Osteoblast (primary cell): ENCODE data around the gene TDRD15. TPM values are rescaled to one million over a fixed set of nuclear protein-coding genes. Genes with fewer than 3 reads are reported as not detected.

Experiments used
- DNase-seq: peaks from one replicate; pipeline ENCODE4 v3.0.0; 2011; ENCODE audit warnings: low spot score, mixed read lengths; ENCODE audit not compliant: insufficient read length; ENCODE audit errors: missing footprints
- H2AFZ ChIP-seq: 2 replicates; pipeline ENCODE4 v1.6.0; 2011; ENCODE audit warnings: mild to moderate bottlenecking, low read length
- H3K27ac ChIP-seq: 2 replicates; pipeline ENCODE4 v1.5.1; 2011; ENCODE audit warnings: mild to moderate bottlenecking, low read depth, low read length, moderate library complexity
- H3K27me3 ChIP-seq: 2 replicates; pipeline ENCODE4 v1.6.0; 2012; ENCODE audit warnings: mild to moderate bottlenecking, control low read depth, inconsistent platforms, low read length, moderate library complexity; ENCODE audit not compliant: insufficient read depth
- H3K36me3 ChIP-seq: 2 replicates; pipeline ENCODE4 v1.5.1; 2011; ENCODE audit warnings: mild to moderate bottlenecking, low read length, control low read depth, moderate library complexity; ENCODE audit not compliant: insufficient read depth
- H3K4me1 ChIP-seq: 2 replicates; pipeline ENCODE4 v1.5.1; 2011; ENCODE audit warnings: mild to moderate bottlenecking, low read length, control low read depth, moderate library complexity; ENCODE audit not compliant: insufficient read depth
- H3K4me2 ChIP-seq: 2 replicates; pipeline ENCODE4 v1.6.0; 2011; ENCODE audit warnings: mild to moderate bottlenecking, low read length; ENCODE audit not compliant: insufficient read depth
- H3K4me3 ChIP-seq: fragments of 200-600 bp; sonication (generic); 3 replicates; pipeline ENCODE4 v1.5.1; 2012; ENCODE audit warnings: mild to moderate bottlenecking, low read length, inconsistent platforms; ENCODE audit not compliant: insufficient read depth
- H3K79me2 ChIP-seq: 2 replicates; pipeline ENCODE4 v1.6.0; 2012; ENCODE audit warnings: mild to moderate bottlenecking, low read length, control low read depth, inconsistent platforms; ENCODE audit not compliant: insufficient read depth
- H3K9me3 ChIP-seq: 2 replicates; pipeline ENCODE4 v1.5.1; 2011; ENCODE audit warnings: low read depth, low read length, control low read depth
- H4K20me1 ChIP-seq: 2 replicates; pipeline ENCODE4 v1.6.0; 2012; ENCODE audit warnings: mild to moderate bottlenecking, low read length, control low read depth; ENCODE audit not compliant: insufficient read depth
- CTCF ChIP-seq: IDR thresholded peaks from 2 replicates; pipeline ENCODE4 v1.5.1; 2011; ENCODE audit warnings: mild to moderate bottlenecking, low read depth, low read length, moderate library complexity; ENCODE audit errors: extremely low read depth
- total RNA-seq: library from RNA; depleted of rRNA; stranded (reverse); fragments of >200 nt; gene quantifications from 2 replicates; pipeline ENCODE4 v1.2.3, GENCODE V29; 2012

Gene TDRD15
- total RNA-seq, 1 donor: not detected

DNA sequence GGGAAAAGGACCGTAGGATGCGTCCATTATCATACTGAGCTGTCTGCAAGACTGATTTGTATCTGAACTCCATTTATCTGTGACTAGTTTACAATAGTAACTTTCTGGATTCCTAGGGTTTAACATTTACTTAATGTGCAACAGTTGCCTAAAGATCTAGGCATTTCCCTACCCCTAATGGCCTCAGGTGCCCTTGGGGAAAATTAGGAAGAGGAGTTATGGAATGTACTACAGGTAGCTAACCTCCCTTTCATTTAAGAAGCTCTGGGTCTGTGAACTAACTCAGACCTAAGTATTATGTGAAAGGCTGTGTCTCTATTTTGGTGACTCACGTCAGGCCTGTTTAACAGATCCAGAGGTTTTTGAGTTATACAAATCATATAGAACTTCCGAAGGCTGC, 59.5 kb downstream of the TDRD15 start:
- TF ChIP-seq CTCF: no peak

DNA sequence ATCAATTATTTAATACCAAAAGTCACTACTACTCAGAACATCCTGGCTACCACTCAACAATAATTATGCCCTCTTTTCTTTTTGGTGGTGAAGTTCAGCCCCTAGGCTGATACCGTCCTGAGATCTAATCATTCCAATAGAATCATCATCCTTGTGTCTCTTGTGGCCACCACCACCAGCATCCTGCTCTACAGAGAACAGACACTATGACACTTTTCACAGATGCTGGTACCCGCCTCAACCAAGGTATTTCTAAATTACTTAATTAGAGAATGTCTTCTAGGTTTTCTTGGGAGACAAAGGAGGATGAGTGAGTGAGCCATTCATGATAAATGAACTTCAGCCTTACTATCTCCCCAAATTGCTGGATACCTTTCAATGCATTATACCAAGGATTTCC, 60.0 kb downstream of the TDRD15 start:
- H3K9me3 ChIP-seq: no peaks in the 10 kb centered on the region

More for the DNA sequence above, 59.5 kb downstream of the TDRD15 start:
- no peak for DNase-seq
- no peaks in the 10 kb centered on the region for H3K36me3 ChIP-seq
- no peaks in the 10 kb centered on the region for H3K27me3 ChIP-seq
- no peak overlapping the region for H2AFZ ChIP-seq
- no peak overlapping the region for H3K4me3 ChIP-seq
- H3K27ac ChIP-seq: no peak overlapping the region
- no peaks in the 10 kb centered on the region for H3K4me1 ChIP-seq
- no peaks in the 10 kb centered on the region for H3K79me2 ChIP-seq
- no peaks in the 10 kb centered on the region for H4K20me1 ChIP-seq
- H3K9me3 ChIP-seq: no peaks in the 10 kb centered on the region
- no peak overlapping the region for H3K4me2 ChIP-seq

GRCh38 chr2:21191535-21191934, 67.8 kb downstream of the TDRD15 start:
- Histone ChIP-seq H3K36me3 (no peaks in the 10 kb centered on the region), H3K4me3 (no peak overlapping the region), H3K79me2 (no peaks in the 10 kb centered on the region), H2AFZ (no peak overlapping the region), H3K4me2 (no peak overlapping the region), H4K20me1 (no peaks in the 10 kb centered on the region), H3K4me1 (no peaks in the 10 kb centered on the region), H3K27ac (no peak overlapping the region), H3K27me3 (no peaks in the 10 kb centered on the region), H3K9me3 (no peaks in the 10 kb centered on the region)
- DNase-seq: no peak
- no peak for TF ChIP-seq CTCF

More for the DNA sequence above, 60.0 kb downstream of the TDRD15 start:
- Histone ChIP-seq H3K27me3 (no peaks in the 10 kb centered on the region), H3K36me3 (no peaks in the 10 kb centered on the region), H3K4me2 (no peak overlapping the region), H3K4me3 (no peak overlapping the region), H3K4me1 (no peaks in the 10 kb centered on the region), H2AFZ (no peak overlapping the region), H3K79me2 (no peaks in the 10 kb centered on the region), H3K27ac (no peak overlapping the region), H4K20me1 (no peaks in the 10 kb centered on the region)
- TF ChIP-seq CTCF: no peak
- no peak for DNase-seq

Other genes with a start within 250 kb of the TDRD15 start
- under 0.01 TPM in 2 replicates for gene APOB, start 79.9 kb upstream of the TDRD15 start, total RNA-seq